Measurements from ENCODE around the gene EXOC3L2. TPM values are rescaled to one million over a fixed set of nuclear protein-coding genes. Genes with fewer than 3 reads are reported as not detected.
"Not testable (repeated sequence)": the region's sequence is repeated elsewhere in the genome, so short reads cannot be mapped to it uniquely, and the experiment has no call there.

Gene EXOC3L2
- total and polyA plus RNA-seq, 5 donors: 2.7 to 5.6 (median 4.3) TPM

- intact Hi-C loops (cut with DNase I): loop anchor here in 2 of 4 donors (10.0 kb wide), 1 partner anchor 49 kb away; no protein-coding TSS in a partner anchor
- 53% methylated on average over 15 of the region's 15 CpGs for WGBS
- Histone ChIP-seq H3K27ac (ENCODE audit: low read length) (no peak overlapping the region), H3K4me3 (ENCODE audit: low read length) (no peak overlapping the region), H3K27me3 (ENCODE audit: control insufficient read depth, insufficient read depth) (no peaks in the 10 kb centered on the region), H3K4me1 (ENCODE audit: control insufficient read depth, insufficient read depth, low read length) (no peaks in the 10 kb centered on the region), H3K9me3 (ENCODE audit: control insufficient read depth, low read length) (no peaks in the 10 kb centered on the region)
- ATAC-seq (no peak), DNase-seq (no peak)
These were observed 943 bp downstream of the EXOC3L2 start for GRCh38 chr19:45244133-45244794.

GRCh38 chr19:45243144-45243732 is 2.0 kb downstream of the EXOC3L2 start:
- intact Hi-C loops (cut with DNase I): loop anchor here in 2 of 4 donors (10.0 kb wide), 1 partner anchor 48 kb away; no protein-coding TSS in a partner anchor
- 78% methylated on average over 13 of the region's 13 CpGs for whole genome bisulfite sequencing
- no peaks in the 10 kb centered on the region for H3K4me1 ChIP-seq (ENCODE audit: control insufficient read depth, insufficient read depth, low read length)
- no peaks in the 10 kb centered on the region for H3K9me3 ChIP-seq (ENCODE audit: control insufficient read depth, low read length)
- H3K4me3 ChIP-seq (ENCODE audit: low read length): no peak overlapping the region
- H3K27ac ChIP-seq (ENCODE audit: low read length): no peak overlapping the region
- DNase-seq (no peak), ATAC-seq (no peak)
- H3K27me3 ChIP-seq (ENCODE audit: control insufficient read depth, insufficient read depth): no peaks in the 10 kb centered on the region

- intact Hi-C loops (cut with DNase I): no loop called here
- Histone ChIP-seq H3K27me3 (ENCODE audit: control insufficient read depth, insufficient read depth) (no peaks in the 10 kb centered on the region), H3K9me3 (ENCODE audit: control insufficient read depth, low read length) (no peaks in the 10 kb centered on the region), H3K27ac (ENCODE audit: low read length) (no peak overlapping the region), H3K4me1 (ENCODE audit: control insufficient read depth, insufficient read depth, low read length) (no peaks in the 10 kb centered on the region), H3K4me3 (ENCODE audit: low read length) (no peak overlapping the region)
- 87% methylated on average over 25 of the region's 25 CpGs for WGBS
- no peak for DNase-seq
- no peak for ATAC-seq
These were observed 6.7 kb downstream of the EXOC3L2 start for GRCh38 chr19:45238556-45238955.

- Histone ChIP-seq H3K9me3 (ENCODE audit: control insufficient read depth, low read length) (no peaks in the 10 kb centered on the region), H3K4me3 (ENCODE audit: low read length) (no peak overlapping the region), H3K27me3 (ENCODE audit: control insufficient read depth, insufficient read depth) (no peaks in the 10 kb centered on the region), H3K4me1 (ENCODE audit: control insufficient read depth, insufficient read depth, low read length) (no peaks in the 10 kb centered on the region), H3K27ac (ENCODE audit: low read length) (no peak overlapping the region)
- DNase-seq (peak; percentile 45 to 66 (median 54)), ATAC-seq (peak; percentile 61 to 84)
- 13% methylated on average over 8 of the region's 8 CpGs for WGBS
- intact Hi-C loops (cut with DNase I): no loop called here
These were observed 9.7 kb downstream of the EXOC3L2 start for GRCh38 chr19:45235485-45235884.

GRCh38 chr19:45234089-45234869 is 10.9 kb downstream of the EXOC3L2 start:
- Histone ChIP-seq H3K27ac (ENCODE audit: low read length) (no peak overlapping the region), H3K4me1 (ENCODE audit: control insufficient read depth, insufficient read depth, low read length) (no peaks in the 10 kb centered on the region), H3K4me3 (ENCODE audit: low read length) (no peak overlapping the region), H3K9me3 (ENCODE audit: control insufficient read depth, low read length) (no peaks in the 10 kb centered on the region), H3K27me3 (ENCODE audit: control insufficient read depth, insufficient read depth) (no peaks in the 10 kb centered on the region)
- 45% methylated on average over 93 of the region's 93 CpGs for WGBS
- intact Hi-C loops (cut with DNase I): no loop called here
- ATAC-seq (no peak), DNase-seq (peak in 1 of 3 donors; percentile 52)

GRCh38 chr19:45231891-45232290 is 13.3 kb downstream of the EXOC3L2 start:
- no peaks in the 10 kb centered on the region for H3K4me1 ChIP-seq (ENCODE audit: control insufficient read depth, insufficient read depth, low read length)
- no peak overlapping the region for H3K4me3 ChIP-seq (ENCODE audit: low read length)
- H3K9me3 ChIP-seq (ENCODE audit: control insufficient read depth, low read length): no peaks in the 10 kb centered on the region
- DNase-seq (peak in 1 of 3 donors; percentile 0), ATAC-seq (no peak)
- 70% methylated on average over 3 of the region's 3 CpGs for WGBS
- H3K27me3 ChIP-seq (ENCODE audit: control insufficient read depth, insufficient read depth): no peaks in the 10 kb centered on the region
- intact Hi-C loops (cut with DNase I): no loop called here
- no peak overlapping the region for H3K27ac ChIP-seq (ENCODE audit: low read length)

- H3K27me3 ChIP-seq (ENCODE audit: control insufficient read depth, insufficient read depth); H3K4me1 ChIP-seq (ENCODE audit: control insufficient read depth, insufficient read depth, low read length); intact Hi-C loops (cut with DNase I); H3K27ac ChIP-seq (ENCODE audit: low read length); DNase-seq; H3K4me3 ChIP-seq (ENCODE audit: low read length); H3K9me3 ChIP-seq (ENCODE audit: control insufficient read depth, low read length); ATAC-seq: not testable (repeated sequence)
- WGBS: 94% methylated on average over 2 of the region's 2 CpGs
These were observed 16.2 kb downstream of the EXOC3L2 start for GRCh38 chr19:45229056-45229455.

GRCh38 chr19:45224645-45225044 is 20.6 kb downstream of the EXOC3L2 start:
- no peaks in the 10 kb centered on the region for H3K27me3 ChIP-seq (ENCODE audit: control insufficient read depth, insufficient read depth)
- no peak overlapping the region for H3K27ac ChIP-seq (ENCODE audit: low read length)
- DNase-seq: peak in 1 of 3 donors; percentile 36
- no peak overlapping the region for H3K4me3 ChIP-seq (ENCODE audit: low read length)
- no peaks in the 10 kb centered on the region for H3K9me3 ChIP-seq (ENCODE audit: control insufficient read depth, low read length)
- 65% methylated on average over 11 of the region's 11 CpGs for WGBS
- no peaks in the 10 kb centered on the region for H3K4me1 ChIP-seq (ENCODE audit: control insufficient read depth, insufficient read depth, low read length)
- intact Hi-C loops (cut with DNase I): no loop called here
- ATAC-seq: peak in 1 of 2 donors; percentile 23

GRCh38 chr19:45223879-45224278 is 21.3 kb downstream of the EXOC3L2 start:
- WGBS: 96% methylated on average over 5 of the region's 5 CpGs
- ATAC-seq: no peak
- Histone ChIP-seq H3K27me3 (ENCODE audit: control insufficient read depth, insufficient read depth) (no peaks in the 10 kb centered on the region), H3K9me3 (ENCODE audit: control insufficient read depth, low read length) (no peaks in the 10 kb centered on the region), H3K4me1 (ENCODE audit: control insufficient read depth, insufficient read depth, low read length) (no peaks in the 10 kb centered on the region), H3K4me3 (ENCODE audit: low read length) (no peak overlapping the region), H3K27ac (ENCODE audit: low read length) (no peak overlapping the region)
- DNase-seq: peak in 1 of 3 donors; percentile 7
- intact Hi-C loops (cut with DNase I): no loop called here

GRCh38 chr19:45222724-45223123 is 22.5 kb downstream of the EXOC3L2 start:
- Histone ChIP-seq H3K9me3 (ENCODE audit: control insufficient read depth, low read length) (no peaks in the 10 kb centered on the region), H3K4me1 (ENCODE audit: control insufficient read depth, insufficient read depth, low read length) (no peaks in the 10 kb centered on the region), H3K4me3 (ENCODE audit: low read length) (no peak overlapping the region), H3K27ac (ENCODE audit: low read length) (no peak overlapping the region), H3K27me3 (ENCODE audit: control insufficient read depth, insufficient read depth) (no peaks in the 10 kb centered on the region)
- 95% methylated on average over 6 of the region's 6 CpGs for WGBS
- intact Hi-C loops (cut with DNase I): no loop called here
- DNase-seq (peak in 1 of 3 donors; percentile 1), ATAC-seq (no peak)

All from right cardiac atrium (tissue), 5 donors.